HS-5 (cell line): ENCODE data around the gene KICS2.
"Not testable (repeated sequence)": the region's sequence is repeated elsewhere in the genome, so short reads cannot be mapped to it uniquely, and the experiment has no call there.

ENCODE experiments used
- DNase-seq: peaks from one replicate; pipeline ENCODE4 v3.0.0-alpha.2; 2012; ENCODE audit warnings: low read depth

KICS2 gene

GRCh38 chr12:64216239-64216638, 5.9 kb downstream of the KICS2 start:
- no peak for DNase-seq

GRCh38 chr12:64212119-64212746, 9.9 kb downstream of the KICS2 start:
- DNase-seq: no peak

- no peak for DNase-seq
Observed at GRCh38 chr12:64207453-64207852, 14.6 kb downstream of the KICS2 start.

DNA sequence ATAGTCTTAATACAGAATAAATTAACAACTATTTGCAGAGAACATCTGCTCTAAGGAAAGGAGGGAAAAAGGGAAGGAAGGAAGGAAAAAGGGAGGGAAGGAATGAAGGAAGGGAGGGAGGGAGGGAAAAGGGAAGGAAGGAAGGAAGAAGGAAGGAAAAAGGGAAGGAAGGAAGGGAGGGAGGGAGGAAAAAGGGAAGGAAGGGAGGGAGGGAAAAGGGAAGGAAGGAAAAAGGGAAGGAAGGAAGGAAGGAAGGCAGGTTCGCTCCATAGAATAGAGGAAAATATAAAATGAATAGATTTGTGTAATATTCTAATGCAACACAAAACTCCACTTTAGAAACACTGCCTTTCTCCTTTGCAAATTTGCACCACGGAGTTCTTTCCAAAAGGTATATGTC, 16.6 kb downstream of the KICS2 start:
- DNase-seq: no peak

GRCh38 chr12:64203775-64204174, 18.3 kb downstream of the KICS2 start:
- DNase-seq: no peak

DNA sequence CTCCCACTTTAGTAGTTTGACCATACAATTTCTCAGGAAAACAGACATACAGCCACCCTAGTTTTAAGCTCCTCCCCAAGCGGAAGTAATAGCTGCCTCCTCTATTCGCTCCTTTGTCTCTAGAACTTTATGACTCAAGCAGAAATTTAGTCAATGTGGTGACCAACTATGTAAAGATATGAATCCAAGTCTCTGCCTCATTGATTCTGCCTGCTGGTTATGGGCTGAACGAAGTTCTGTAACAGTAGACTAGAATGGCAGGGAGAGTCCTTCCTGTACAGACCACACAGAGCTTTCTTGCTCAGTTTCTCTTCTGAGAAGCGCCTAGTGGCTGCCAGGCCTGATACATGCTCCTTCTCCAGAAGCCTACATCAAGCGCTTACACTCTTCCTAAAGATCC, 19.1 kb downstream of the KICS2 start:
- DNase-seq: no peak

- DNase-seq: not testable (repeated sequence)
Observed at GRCh38 chr12:64195841-64196240, 26.3 kb downstream of the KICS2 start.

DNA sequence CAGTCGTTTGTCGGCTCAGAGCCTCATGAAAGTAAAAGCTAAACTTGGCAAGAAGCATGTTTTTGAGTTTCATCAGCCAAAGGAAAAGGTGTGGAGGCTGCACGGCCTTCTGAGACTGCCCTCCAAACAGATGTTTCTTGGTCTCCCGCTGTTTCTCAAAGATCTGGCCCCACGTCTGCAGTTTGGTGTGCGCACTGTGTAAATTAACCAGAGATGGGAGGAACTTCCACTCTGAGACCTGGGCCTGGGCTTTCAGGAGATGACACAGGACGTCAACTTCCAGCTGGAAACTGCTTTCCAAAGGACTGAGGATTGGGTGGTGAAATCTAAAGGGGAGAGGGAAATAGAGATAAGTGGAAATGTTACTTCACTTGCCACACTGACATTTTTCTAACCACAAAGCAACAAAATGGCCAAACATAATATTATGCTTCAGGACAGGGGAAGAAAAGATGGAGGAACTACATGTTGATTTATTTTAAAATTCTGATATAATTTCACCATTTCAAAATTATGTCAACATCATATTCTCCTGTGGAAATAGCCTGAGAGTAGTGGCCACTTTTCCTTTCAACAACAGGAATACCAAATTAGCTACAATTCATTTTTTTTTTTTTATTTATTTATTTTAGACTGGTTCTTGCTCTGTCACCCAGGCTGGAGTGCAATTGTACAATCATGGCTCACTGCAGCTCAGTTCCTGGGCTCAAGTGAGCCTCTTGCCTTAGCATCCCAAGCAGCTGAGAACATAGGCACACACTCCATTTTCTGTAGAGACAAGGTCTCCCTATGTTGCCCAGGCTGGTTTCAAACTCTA, 27.6 kb downstream of the KICS2 start:
- no peak for DNase-seq

GRCh38 chr12:64193931-64194330, 28.2 kb downstream of the KICS2 start:
- no peak for DNase-seq

GRCh38 chr12:64192644-64193444, 29.3 kb downstream of the KICS2 start:
- DNase-seq: no peak

DNA sequence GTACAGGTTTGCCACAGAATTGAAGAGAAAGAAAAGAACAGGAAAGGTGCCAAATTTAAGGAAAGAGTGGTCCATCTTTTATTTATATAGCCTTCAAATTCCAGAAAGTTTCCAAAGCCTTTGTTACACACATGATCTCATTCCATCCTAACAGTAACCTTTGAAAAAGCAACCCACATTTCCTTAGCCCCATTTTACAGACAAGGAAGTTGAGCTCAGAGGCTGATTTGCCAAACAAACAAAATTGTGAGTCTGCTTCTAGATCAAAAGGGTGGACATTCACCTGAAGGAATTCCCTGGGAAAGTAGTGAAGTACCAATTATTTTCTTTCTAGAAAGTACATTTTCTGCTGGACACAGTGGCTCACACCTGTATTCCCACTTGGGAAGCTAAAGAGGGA, 32.0 kb downstream of the KICS2 start:
- no peak for DNase-seq

DNA sequence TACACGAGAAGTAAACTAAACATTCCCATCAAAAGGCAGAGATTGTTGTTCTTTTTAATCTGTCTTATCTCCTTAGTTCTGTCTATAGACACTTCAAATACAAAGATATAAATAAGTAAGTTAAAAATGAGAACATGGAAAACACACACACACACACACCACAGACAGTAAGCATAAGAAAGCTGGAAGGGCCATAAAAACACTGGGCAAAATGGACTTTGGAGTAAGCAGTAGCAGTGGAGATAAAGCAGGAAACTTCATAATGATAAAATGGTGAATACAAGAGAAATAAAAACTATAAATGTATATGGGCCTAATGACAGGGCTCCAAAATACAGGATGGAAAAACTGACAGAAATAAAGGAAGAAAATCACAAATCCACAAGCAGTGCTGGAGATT, 32.6 kb downstream of the KICS2 start:
- DNase-seq: no peak

DNA sequence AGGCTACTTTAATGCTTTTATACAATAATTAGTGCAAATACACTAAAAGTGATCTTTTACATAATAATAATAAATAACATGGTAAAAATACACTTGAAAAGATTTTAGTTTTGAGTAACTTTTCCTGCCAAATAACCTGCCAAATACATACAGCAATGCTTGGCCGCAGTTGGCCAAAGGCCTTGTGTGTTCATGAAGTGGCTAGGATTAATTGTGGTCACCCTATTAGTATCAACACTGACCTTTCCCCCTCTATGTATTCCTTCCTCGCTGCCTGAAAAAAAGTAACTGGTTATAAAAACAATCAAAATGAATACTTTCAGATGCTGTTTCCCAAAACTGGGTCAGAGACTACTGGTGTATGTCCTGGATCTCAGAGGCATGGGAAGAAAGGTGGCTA, 34.3 kb downstream of the KICS2 start:
- no peak for DNase-seq

GRCh38 chr12:64187370-64187769, 34.7 kb downstream of the KICS2 start:
- DNase-seq: peak; percentile 62

GRCh38 chr12:64186789-64187188, 35.3 kb downstream of the KICS2 start:
- no peak for DNase-seq

DNA sequence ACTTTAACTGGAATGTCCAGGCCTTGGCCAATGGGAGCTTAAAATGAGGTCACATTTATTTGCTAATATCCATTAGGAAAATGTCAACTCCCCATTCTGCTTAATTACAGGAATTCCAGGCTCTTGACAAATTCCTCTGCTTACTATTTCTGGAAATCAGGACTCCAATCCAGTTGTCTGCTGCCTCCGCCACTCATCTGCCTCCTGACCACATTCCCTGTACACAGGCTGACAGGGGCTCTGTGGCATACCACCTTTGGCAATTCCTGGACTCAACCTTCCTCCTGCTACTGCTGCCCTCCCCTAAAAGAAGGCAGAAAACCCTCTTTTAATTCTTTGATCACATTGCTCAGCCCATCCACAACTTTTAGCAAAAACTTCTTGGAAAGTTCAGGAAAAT, 37.9 kb downstream of the KICS2 start:
- DNase-seq: no peak

DNA sequence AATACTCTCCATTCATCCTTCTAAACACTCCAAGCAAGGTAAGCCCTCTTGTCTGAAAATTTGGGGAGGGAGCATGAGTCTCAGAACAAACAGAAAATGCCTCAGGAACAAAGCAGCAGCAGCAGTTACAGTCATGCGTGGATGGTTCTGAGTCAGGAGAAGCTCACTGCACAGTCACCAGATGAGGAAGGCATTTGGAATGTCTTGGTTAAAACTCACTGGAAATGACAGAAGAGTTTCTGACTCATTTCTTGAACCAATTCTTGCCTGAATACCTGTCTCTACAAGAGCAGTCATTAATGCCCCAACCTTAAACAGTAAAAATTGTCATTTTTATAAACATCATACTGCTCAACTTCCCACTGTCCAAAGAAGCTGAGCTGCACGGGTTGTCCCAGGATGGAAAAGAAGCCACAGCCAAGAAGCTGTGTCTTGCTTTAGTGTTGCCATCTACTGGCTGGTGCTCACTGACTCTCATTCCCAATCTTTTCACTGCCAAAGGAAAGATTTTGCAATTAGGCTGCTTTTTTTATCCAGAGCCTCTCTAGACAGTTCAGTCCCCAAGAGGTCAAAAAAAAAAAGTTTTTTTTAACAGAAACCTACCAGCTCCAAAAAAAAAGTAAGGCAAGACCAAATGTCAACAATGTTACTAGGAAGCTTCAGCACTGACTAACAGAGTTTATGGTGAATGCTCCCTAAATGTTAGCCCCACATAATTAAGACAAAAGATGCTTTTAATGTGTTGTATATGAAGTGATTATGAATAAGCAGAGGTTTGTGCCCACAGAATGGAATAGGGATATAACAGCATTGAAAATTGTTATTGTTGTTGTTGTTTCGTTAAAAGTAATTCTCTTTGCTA, 40.4 kb downstream of the KICS2 start:
- peak; percentile 99 for DNase-seq

GRCh38 chr12:64180951-64181350, 41.1 kb downstream of the KICS2 start:
- DNase-seq: no peak

GRCh38 chr12:64178122-64178521, 44.0 kb downstream of the KICS2 start:
- peak; percentile 83 for DNase-seq

- DNase-seq: no peak
Observed at GRCh38 chr12:64177001-64177400, 45.1 kb downstream of the KICS2 start.

DNA sequence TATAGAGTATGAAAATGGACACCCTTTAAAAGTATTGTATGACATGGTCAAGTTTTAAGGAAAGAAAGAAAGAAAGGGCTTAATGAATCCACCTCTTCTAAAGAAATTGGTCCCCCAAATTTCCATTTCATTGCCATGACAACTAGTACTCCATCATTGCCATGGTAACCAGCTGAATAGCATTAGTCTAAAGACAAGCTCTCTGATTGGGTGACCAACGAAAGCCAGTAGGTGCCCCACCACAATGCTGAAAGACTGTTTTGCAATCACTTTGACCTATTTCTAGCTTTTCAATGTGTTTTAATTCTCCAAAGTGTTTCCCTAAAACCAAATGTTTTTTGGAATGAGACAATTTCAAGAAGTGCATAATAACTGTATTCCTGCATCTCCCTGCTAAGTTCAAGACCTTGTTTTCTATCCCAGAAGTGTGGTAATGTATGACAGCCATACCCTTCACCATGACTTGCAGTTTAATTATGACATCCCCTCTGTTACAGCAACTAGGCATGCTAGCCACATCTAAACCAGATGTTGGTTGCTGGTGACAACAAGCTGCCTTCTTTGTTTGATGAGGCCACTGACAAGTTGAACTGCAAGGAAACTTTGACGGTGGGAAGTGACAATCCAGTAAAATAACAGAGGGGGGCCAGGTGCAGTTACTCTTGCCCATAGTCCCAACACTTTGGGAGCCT, 46.7 kb downstream of the KICS2 start:
- DNase-seq: no peak
